OCI-LY3 (cell line): ENCODE results near the gene PDE1A.

Experiments used
- H2AFZ ChIP-seq: fragments of 200-600, 300-600 bp; shearing (Covaris generic); 2 replicates; pipeline ENCODE4 v1.6.0; 2014; ENCODE audit warnings: antibody characterized with exemption, low read depth, low read length
- H3K27ac ChIP-seq: fragments of 200-600, 300-600 bp; sonication (generic); 2 replicates; pipeline ENCODE4 v1.5.1; 2014; ENCODE audit warnings: mild to moderate bottlenecking, low read length, moderate library complexity, mixed read lengths
- H3K27me3 ChIP-seq: fragments of 200-600, 300-600 bp; sonication (generic); 2 replicates; pipeline ENCODE4 v1.6.1; 2014; ENCODE audit warnings: low read depth, low read length, mixed read lengths
- H3K36me3 ChIP-seq: fragments of 200-600, 300-600 bp; sonication (generic); replicated peaks from 2 replicates; pipeline ENCODE3; 2014; ENCODE audit warnings: low read depth, low read length, mixed read lengths
- H3K4me1 ChIP-seq: fragments of 300-600, 200-600 bp; sonication (generic); 2 replicates; pipeline ENCODE4 v1.6.1; 2014; ENCODE audit warnings: low read length, mixed read lengths
- H3K4me2 ChIP-seq: fragments of 200-600, 300-600 bp; sonication (generic); 2 replicates; pipeline ENCODE4 v1.6.1; 2014; ENCODE audit warnings: low read length, mixed read lengths
- H3K4me3 ChIP-seq: fragments of 300-600, 200-600 bp; sonication (generic); 2 replicates; pipeline ENCODE4 v1.5.1; 2014; ENCODE audit warnings: antibody characterized with exemption, mild to moderate bottlenecking, low read length, moderate library complexity
- H3K79me2 ChIP-seq: fragments of 300-600, 200-600 bp; shearing (Covaris generic); 2 replicates; pipeline ENCODE4 v1.6.1; 2014; ENCODE audit warnings: mild to moderate bottlenecking, low read length, mixed read lengths
- H3K9ac ChIP-seq: fragments of 300-600, 200-600 bp; shearing (Covaris generic); 2 replicates; pipeline ENCODE4 v1.6.0; 2014; ENCODE audit warnings: mild to moderate bottlenecking, low read length, moderate library complexity
- H3K9me3 ChIP-seq: fragments of 200-600, 300-600 bp; shearing (Covaris generic); 2 replicates; pipeline ENCODE4 v1.6.1; 2014; ENCODE audit warnings: low read length, mixed read lengths; ENCODE audit not compliant: insufficient read depth
- H4K20me1 ChIP-seq: fragments of 200-600, 300-600 bp; sonication (generic); 2 replicates; pipeline ENCODE4 v1.6.1; 2016; ENCODE audit warnings: low read length, mixed read lengths; ENCODE audit not compliant: insufficient read depth
- EZH2phosphoT487 ChIP-seq: fragments of 200-600 bp; shearing (Covaris generic); IDR thresholded peaks from 2 replicates; pipeline ENCODE4 v1.6.1; 2018; ENCODE audit warnings: antibody characterized with exemption, mixed run types, low read depth
- TF ChIP-seq, protein P1 (sequence below): fragments of 200-600, 300-600 bp; sonication (generic); IDR thresholded peaks from 2 replicates; pipeline ENCODE4 v1.5.1; 2014; ENCODE audit warnings: antibody characterized with exemption, low read length, low read depth

The PDE1A gene

DNA sequence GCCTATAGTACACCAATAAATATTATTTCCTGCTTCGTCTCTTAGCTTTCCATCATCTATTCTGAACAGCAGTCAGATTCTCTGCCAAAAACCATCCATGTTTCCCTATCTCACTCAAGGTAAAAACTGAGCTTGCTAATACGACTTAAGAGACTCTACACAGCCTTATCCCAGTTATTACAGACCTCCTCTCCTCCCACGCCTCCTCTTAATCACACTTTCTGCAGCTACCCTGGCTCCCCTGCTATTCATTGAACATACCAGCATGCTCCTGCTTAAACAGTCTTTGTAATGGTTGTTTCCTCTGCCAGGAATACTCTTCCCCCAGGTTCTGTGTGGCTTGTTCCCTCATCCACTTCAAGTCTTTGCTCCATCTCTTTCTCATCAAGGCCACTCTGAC, 81.5 kb downstream of the PDE1A start:
- Histone ChIP-seq H3K4me2 (no peak overlapping the region), H3K36me3 (no peaks in the 10 kb centered on the region), H3K4me3 (no peak overlapping the region), H2AFZ (no peak overlapping the region), H3K9ac (no peak overlapping the region), H3K27ac (no peak overlapping the region), H3K79me2 (no peaks in the 10 kb centered on the region), H4K20me1 (no peaks in the 10 kb centered on the region), H3K4me1 (no peaks in the 10 kb centered on the region), H3K27me3 (no peaks in the 10 kb centered on the region), H3K9me3 (no peaks in the 10 kb centered on the region)
- no peak for TF ChIP-seq EZH2phosphoT487
- TF ChIP-seq, protein P1, sequence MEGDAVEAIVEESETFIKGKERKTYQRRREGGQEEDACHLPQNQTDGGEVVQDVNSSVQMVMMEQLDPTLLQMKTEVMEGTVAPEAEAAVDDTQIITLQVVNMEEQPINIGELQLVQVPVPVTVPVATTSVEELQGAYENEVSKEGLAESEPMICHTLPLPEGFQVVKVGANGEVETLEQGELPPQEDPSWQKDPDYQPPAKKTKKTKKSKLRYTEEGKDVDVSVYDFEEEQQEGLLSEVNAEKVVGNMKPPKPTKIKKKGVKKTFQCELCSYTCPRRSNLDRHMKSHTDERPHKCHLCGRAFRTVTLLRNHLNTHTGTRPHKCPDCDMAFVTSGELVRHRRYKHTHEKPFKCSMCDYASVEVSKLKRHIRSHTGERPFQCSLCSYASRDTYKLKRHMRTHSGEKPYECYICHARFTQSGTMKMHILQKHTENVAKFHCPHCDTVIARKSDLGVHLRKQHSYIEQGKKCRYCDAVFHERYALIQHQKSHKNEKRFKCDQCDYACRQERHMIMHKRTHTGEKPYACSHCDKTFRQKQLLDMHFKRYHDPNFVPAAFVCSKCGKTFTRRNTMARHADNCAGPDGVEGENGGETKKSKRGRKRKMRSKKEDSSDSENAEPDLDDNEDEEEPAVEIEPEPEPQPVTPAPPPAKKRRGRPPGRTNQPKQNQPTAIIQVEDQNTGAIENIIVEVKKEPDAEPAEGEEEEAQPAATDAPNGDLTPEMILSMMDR, result no peak

DNA sequence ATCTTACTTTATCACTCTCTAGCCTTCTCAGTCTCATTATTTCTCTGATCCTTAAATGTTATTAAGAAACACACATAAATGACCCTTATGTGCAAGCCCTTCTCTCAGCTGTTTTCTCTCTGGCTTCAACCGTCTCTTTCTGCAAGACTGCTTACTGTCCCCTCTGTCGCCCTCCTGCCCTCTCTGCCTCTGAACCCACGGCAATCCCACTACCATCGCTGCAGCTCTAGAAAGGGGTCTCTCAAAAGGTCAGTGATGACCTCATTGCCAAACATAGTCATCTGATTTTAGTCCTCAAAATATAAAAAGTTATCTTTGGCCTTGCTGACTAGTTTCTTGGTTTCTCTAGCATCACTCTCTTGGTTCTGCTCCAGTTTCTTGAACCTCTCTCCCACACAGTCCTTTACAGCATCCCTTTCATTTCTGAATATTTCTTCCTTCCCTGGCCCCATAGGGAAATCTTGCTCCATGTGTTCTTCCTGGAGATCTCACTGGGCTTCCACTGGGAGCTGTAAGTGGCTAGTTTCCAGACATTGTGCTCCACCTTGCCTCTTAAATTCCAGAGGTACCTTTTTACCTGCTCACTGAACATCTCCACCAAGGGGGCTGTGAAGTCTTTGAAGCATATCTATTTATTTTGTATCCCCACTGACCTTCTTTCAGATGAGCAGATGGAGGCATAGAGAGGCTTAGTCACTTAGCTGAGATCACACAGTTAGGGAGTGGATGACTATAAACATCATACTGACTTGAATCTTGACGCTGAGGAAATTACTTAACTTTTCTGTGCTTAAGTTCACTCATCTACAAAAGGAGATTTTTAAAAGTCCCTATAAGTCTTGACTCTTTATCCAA, 96.2 kb downstream of the PDE1A start:
- no peak overlapping the region for H3K4me2 ChIP-seq
- no peaks in the 10 kb centered on the region for H3K4me1 ChIP-seq
- H4K20me1 ChIP-seq, result no peaks in the 10 kb centered on the region
- H2AFZ ChIP-seq, result no peak overlapping the region
- H3K9ac ChIP-seq, result no peak overlapping the region
- H3K36me3 ChIP-seq, result no peaks in the 10 kb centered on the region
- no peak overlapping the region for H3K4me3 ChIP-seq
- no peak overlapping the region for H3K27ac ChIP-seq
- no peaks in the 10 kb centered on the region for H3K27me3 ChIP-seq
- H3K79me2 ChIP-seq, result no peaks in the 10 kb centered on the region
- TF ChIP-seq EZH2phosphoT487, result no peak
- TF ChIP-seq, protein P1, result no peak
- no peaks in the 10 kb centered on the region for H3K9me3 ChIP-seq

DNA sequence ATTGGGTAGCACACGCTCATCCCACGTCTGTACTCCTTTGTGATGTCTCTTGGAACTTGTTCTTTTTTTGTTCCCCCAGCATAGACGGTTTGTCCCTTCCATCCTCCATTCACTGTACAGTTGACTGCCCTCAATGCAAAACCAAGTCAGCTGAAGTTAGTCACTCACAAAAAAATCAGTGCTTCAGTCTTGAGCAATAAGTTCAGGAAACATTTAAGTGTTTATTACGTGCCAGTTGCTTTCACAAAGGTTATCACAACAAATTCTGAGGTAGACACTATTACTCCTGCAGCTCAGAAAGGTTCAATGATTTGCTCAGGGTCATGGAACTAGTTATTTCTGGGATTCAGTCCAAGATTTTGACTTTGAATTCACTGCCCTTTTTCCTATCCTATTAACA, 102.2 kb downstream of the PDE1A start:
- H3K4me3 ChIP-seq, result no peak overlapping the region
- H3K4me1 ChIP-seq, result no peaks in the 10 kb centered on the region
- no peaks in the 10 kb centered on the region for H3K27me3 ChIP-seq
- H3K27ac ChIP-seq, result no peak overlapping the region
- H2AFZ ChIP-seq, result no peak overlapping the region
- H3K36me3 ChIP-seq, result no peaks in the 10 kb centered on the region
- no peaks in the 10 kb centered on the region for H3K9me3 ChIP-seq
- H3K9ac ChIP-seq, result no peak overlapping the region
- no peaks in the 10 kb centered on the region for H4K20me1 ChIP-seq
- TF ChIP-seq, protein P1, result no peak
- TF ChIP-seq EZH2phosphoT487, result no peak
- no peaks in the 10 kb centered on the region for H3K79me2 ChIP-seq
- H3K4me2 ChIP-seq, result no peak overlapping the region

DNA sequence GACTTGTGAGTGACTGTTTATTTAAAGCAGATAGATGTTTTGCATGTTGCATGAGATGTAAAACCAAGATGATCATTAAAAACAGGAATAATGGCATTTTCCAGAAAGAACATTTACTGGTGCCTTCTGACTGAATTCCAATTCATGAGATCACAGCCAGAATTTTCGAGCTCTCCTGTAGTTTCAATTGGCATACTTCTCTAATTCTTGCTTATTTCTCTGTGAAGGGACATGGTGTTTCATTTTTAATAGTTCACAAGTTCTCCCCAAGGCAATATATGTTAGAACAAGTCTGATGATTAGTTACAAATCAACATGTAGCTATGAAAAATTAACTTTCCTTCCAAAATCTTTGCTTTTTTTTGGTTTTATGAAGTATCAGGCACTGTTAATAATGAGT, 105.7 kb downstream of the PDE1A start:
- H3K9me3 ChIP-seq, result no peaks in the 10 kb centered on the region
- H4K20me1 ChIP-seq, result no peaks in the 10 kb centered on the region
- no peaks in the 10 kb centered on the region for H3K79me2 ChIP-seq
- H3K4me2 ChIP-seq, result no peak overlapping the region
- H2AFZ ChIP-seq, result no peak overlapping the region
- H3K4me1 ChIP-seq, result no peaks in the 10 kb centered on the region
- H3K27ac ChIP-seq, result no peak overlapping the region
- no peaks in the 10 kb centered on the region for H3K27me3 ChIP-seq
- H3K9ac ChIP-seq, result no peak overlapping the region
- no peaks in the 10 kb centered on the region for H3K36me3 ChIP-seq
- TF ChIP-seq, protein P1, result no peak
- TF ChIP-seq EZH2phosphoT487, result no peak
- no peak overlapping the region for H3K4me3 ChIP-seq
